ENCODE measurements around the gene PPM1N.

Gene PPM1N, protein sequence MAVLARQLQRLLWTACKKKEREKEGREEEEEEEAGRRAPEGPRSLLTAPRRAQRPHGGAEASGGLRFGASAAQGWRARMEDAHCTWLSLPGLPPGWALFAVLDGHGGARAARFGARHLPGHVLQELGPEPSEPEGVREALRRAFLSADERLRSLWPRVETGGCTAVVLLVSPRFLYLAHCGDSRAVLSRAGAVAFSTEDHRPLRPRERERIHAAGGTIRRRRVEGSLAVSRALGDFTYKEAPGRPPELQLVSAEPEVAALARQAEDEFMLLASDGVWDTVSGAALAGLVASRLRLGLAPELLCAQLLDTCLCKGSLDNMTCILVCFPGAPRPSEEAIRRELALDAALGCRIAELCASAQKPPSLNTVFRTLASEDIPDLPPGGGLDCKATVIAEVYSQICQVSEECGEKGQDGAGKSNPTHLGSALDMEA

DNA sequence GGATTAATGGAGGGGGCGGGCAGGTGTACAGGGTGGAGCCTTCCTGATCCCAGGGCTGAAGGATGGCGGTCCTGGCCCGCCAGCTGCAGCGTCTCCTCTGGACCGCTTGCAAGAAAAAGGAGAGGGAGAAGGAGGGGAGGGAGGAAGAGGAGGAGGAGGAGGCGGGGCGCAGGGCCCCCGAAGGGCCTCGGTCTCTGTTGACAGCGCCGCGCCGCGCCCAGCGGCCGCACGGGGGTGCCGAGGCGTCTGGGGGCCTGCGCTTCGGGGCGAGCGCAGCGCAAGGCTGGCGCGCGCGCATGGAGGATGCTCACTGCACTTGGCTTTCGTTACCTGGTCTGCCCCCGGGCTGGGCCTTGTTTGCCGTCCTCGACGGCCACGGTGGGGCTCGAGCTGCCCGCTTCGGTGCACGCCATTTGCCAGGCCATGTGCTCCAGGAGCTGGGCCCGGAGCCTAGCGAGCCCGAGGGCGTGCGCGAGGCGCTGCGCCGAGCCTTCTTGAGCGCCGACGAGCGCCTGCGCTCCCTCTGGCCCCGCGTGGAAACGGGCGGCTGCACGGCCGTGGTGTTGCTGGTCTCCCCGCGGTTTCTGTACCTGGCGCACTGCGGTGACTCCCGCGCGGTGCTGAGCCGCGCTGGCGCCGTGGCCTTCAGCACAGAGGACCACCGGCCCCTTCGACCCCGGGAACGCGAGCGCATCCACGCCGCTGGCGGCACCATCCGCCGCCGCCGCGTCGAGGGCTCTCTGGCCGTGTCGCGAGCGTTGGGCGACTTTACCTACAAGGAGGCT, at the start of gene PPM1N:
PPM1N (plus strand) TSS at position 33 of the 785 bp plus-strand sequence; CDS start at position 63, 30 bp downstream.
- DNase-seq, result peak; percentile 49

DNA sequence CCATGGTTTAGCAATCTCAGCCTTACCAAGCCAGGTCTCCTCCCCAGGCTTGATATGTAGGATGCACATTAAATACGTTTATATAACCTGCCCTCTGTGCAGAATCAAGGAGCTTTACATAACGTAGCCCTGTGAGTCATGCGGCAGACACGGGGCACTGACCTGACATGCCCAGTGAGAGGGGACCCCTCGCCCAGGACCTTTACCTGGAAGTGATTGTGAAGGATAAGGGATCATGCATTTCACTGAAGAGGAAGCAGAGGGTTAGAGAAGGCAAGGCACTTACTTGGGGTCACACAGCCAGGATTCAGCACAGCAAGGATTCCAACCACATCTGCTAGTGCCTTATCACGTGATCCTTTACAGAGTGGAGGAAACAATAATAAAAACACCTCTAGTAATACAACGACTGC, 49.4 kb upstream of the PPM1N start:
- DNase-seq, result no peak

DNA sequence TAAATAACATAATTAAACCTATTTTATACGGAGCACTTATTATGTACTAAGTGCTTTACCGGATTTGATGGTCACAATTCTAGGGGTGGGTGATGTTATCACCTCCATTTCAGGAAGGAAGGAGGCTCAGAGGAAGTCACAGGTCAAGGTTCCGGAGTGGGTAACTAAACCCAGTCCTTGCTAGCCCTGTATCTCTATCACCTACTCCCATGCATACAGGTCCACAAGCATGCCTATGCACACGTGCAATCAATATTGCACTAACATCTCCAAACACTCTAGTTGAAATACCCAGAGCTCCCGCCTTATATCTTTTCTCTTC, 48.3 kb upstream of the PPM1N start:
- no peak for DNase-seq

DNA sequence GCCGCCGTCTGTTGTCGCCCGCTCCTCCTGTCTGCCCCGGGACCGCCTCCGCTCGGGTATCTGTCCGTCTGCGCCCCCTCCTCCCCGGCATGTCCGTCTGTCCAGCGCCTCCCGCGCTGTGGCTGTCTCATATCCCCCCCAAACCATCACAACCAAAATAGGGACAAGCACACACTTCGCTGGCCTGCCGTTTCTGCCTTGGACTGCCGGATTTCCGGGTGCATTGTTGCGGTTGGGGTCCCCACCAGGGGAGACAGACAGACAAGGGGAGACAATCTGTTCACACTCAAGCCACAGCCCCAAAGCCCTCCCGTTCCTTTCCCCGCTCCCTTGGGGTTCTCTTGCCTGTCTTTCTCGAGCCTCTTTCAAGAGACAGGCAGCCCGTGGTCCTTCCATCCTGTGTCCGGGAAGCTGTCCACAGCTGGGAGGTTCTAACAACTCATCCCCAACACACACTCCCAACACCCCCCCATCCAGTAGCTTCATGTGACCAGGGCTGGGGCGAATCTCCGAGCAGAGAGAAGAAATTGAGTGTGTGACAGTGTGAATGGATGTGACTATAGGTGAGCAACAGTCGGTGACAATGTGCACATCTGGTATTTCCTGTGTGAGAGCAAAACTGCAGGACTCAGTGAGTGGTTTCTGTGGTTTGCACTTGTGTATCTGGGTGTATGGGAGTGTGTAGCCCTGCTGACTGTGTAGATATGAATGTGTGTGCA, 47.0 kb upstream of the PPM1N start:
- peak; percentile 84 for DNase-seq

DNA sequence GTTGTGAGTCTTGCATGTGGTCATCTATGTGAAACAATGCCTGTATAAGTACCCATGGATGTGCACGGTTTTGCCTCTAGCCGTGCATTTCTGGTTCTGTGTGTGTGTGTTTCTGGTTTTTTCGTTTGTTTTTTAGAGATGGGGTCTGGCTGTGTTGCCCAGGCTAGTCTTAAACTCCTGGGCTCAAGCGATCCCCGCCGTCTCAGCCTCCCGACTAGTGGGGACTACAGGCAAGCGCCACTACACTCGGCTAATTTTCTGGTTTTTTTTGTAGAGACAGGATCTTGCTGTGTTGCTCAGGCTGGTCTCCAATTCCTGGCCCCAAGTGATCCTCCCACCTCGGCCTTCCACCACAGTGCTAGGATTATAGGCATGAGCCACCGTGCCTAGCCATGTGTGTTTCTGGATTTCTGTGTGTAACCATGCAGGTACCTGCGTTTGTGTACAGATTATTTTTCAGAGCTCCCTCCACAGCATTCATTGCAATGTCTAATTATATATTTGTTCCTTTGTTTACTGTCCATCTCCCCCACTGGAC, 46.3 kb upstream of the PPM1N start:
- DNase-seq, result no peak

DNA sequence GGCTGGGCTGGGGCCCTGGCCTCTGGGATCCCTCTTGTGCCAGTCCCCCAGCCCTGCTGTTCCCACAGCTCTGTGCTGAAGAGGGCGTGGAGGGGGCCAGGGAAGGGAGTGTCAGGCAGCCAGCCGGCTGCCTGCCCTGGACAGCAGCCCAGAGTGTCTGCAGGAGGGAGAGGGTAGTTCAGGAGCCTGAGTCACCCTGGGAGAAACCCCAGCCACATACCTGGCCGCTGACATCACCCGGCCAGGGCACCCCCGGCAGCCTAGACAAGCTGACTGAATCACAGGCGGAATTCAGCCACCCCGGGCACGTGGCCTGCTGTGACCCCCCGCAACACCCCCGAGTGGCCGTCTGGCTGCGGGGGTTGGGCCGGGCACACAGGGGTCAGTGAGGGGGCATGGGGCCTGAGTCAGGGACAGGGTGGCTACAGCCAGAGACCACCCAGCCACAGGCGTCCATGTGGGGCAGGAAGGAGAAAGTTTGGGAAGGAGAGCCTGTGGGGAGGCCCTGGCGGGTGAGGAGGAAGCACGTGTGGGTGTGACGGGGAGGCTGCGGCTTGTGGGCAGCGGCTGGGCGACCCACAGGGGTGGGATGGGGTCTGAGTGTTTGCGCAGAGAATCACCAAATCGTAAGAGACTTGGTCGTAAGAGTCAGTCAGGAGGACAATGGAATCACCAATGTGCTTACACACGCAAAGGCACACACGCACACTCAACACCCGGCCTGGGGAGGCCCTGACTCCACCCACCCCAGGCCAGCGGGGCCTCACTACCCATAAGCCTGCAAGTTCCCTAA, 42.3 kb upstream of the PPM1N start:
- DNase-seq, result peak; percentile 99

DNA sequence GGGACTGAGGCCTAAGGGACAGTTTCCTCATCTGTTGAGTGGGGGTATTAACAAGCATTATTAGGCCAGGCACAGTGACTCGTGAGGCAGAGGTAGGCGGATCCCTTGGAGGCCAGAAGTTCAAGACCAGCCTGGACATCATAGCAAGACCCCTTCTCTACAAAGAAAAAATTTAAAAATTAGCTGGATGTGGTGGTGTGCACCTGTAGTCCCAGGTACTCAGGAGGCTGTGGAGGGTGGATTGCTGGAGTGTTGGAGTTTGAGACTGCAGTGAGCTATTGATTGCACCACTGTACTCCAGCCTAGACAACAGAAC, 41.8 kb upstream of the PPM1N start:
- DNase-seq, result no peak

DNA sequence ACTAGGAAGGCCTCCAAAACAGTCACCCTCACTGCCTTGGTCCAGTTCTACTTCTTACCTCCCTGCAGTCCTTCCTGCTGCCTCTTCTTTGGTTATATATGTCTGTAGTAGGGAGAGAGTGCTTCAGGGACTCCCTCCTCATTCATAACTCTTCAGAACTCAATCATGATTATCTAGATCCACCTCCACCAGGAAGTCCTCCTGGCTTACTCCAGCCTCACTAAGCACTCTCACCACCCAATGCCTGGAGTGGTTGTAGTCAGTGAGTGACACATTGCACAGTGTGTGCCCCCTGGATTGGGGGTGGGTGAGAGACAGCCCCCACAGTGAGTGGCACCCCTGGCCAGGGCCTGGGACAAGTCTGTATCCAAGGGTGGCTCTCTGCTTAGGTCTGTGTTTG, 40.5 kb upstream of the PPM1N start:
- DNase-seq, result no peak

DNA sequence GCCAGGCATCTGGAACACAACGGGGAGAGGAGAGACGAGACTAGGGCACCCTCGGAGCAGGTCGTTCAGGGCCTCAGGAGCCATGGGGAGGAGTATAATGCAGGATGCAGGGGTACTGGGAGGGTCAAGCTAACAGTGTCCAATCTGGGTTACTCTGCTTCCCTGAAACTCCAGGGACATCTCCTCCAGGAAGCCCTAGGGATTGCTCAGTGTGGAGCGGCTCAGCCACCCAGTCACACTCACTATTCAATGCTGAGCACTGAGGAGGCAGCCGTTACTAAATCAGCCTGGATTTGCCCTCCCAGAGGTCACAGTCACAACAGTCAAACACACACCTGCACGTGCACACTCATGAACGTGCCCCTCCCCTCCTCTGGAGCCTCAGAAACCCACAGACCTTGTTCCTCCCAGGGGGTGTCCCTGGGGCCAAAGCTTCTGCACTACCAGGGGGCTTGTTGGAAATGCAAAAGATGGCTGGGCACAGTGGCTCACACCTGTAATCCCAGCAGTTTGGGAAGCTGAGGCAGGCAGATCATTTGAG, 37.4 kb upstream of the PPM1N start:
- no peak for DNase-seq

DNA sequence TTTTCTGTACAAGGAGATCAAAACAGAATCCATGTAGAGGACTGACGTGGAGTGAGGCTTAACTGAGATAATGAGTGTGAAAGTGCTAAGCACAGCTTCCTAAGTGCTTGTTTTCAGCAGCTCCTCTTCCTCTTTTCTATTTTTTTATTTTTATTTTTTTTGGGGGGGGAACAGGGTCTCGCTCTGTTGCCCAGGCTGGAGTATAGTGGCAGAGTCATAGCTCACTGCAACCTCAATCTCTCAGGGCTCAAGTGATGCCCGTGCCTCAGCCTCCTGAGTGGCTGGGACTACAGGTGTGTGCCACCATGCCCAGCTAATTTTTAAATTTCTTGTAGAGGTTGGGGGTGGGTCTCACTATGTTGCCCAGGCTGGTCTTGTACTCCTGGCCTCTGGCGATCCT, 36.1 kb upstream of the PPM1N start:
- no peak for DNase-seq

DNA sequence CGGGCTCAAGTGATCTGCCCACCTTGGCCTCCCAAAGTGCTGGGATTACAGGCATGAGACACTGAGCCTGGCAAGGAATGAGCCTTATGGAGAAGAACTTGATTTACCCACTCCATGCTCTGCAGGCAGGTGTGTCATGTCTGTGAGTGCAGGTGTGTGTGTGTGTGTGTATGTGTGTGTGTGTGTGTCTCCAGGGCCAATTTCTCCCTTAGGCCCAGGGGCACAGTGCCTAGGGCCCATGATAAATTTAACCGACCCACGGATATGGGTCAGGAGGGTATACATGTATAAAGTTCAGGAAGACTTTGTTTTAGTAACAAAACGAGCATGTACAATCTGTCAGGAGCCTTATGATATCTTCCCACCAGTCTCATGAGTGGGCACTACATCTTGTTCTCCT, 35.0 kb upstream of the PPM1N start:
- DNase-seq, result no peak

DNA sequence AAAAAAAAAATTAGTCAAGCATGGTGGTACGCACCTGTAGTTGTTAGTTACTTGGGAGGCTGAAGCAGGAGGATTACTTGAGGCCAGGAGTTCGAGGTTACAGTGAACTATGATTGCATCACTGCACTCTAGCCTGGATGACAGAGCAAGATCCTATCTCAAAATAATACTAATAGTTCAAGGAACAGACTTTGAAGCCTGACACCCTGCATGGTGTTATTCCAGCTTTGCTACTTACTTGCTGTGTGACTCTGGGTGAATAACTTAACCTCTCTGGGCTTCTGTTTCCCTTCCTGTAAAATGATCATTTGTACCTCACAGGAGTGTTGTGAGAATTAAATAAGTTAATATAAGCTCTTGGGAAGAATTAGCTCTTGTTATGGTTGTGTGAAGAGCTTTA, 34.0 kb upstream of the PPM1N start:
- no peak for DNase-seq

DNA sequence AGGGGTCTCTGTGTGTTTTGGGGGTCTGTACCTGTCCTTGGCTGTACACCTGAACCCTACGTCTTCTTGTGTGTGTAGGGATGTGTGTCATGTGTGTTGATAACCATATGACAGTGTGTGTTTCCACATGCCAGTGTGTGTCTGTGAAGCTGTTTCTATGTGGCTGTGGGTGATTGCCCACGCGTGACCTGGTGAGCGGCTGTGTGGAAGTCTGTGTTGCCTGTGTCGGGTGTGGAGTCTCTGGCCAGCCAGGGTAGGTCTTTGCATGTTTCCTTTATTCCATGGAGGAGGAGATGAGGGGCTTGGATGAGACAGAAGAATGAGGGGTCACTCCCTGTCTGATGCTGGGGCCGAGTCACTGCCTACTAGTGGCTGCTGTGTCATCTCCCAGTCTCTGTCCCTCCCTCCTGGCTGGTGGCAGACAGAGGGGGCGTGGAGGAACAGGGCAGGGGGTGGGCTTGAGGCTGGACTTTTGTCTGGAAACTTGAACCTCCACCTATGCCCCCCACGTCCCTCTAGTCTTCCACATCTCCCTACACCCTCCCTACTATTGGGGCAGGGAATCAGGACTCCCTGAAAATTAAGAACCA, 33.3 kb upstream of the PPM1N start:
- no peak for DNase-seq

DNA sequence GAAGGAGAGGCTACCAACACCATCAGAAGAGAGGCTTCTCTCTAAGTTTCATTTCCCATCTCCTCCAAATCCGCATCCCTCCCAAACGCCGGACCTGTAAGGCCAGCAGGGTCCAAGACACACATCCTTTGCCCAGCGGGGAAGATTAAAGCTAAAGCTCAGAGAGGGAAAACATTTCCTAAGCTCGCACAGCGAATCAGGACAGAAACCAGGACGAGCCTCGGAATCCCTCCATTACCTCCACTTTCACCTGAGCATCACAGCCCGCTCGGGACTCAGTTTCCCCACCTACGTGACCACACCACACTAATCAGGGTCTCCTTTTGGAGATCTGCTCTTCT, 31.2 kb upstream of the PPM1N start:
- no peak for DNase-seq

DNA sequence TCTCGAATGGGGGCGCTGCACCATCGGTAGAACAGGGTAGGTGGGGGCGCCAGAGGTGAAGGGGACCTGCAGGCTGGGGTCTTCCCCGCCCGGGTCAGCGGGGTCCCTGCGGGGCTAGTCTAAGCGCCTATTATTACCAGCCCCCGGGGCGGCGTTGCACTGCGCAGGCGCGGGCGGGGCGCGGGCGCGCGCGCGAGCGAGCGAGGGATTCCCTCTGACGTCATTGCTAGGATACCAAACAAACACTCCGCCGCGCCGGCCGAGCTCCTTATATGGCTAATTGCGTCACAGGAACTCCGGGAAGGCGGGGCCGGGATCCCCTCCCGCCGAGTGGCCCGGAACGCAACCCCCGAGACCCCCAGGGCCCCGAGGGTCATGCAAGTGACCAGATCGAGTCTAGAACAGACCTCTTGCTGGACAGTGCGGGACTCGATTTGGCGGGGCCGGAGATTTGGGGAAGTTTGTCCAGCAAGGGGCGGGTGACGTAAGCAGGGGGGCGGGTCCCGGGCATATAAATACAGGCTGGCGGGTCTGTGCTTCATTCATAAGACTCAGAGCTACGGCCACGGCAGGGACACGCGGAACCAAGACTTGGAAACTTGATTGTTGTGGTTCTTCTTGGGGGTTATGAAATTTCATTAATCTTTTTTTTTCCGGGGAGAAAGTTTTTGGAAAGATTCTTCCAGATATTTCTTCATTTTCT, 30.6 kb upstream of the PPM1N start, which contains the start of gene FOSB:
FOSB (plus strand) TSS at position 541 of the 703 bp plus-strand sequence. CDS start 591 bp downstream, outside the sequence.
- peak; percentile 96 for DNase-seq

DNA sequence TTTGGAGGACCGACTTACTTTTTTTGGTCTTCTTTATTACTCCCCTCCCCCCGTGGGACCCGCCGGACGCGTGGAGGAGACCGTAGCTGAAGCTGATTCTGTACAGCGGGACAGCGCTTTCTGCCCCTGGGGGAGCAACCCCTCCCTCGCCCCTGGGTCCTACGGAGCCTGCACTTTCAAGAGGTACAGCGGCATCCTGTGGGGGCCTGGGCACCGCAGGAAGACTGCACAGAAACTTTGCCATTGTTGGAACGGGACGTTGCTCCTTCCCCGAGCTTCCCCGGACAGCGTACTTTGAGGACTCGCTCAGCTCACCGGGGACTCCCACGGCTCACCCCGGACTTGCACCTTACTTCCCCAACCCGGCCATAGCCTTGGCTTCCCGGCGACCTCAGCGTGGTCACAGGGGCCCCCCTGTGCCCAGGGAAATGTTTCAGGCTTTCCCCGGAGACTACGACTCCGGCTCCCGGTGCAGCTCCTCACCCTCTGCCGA, 30.0 kb upstream of the PPM1N start:
- no peak for DNase-seq

DNA sequence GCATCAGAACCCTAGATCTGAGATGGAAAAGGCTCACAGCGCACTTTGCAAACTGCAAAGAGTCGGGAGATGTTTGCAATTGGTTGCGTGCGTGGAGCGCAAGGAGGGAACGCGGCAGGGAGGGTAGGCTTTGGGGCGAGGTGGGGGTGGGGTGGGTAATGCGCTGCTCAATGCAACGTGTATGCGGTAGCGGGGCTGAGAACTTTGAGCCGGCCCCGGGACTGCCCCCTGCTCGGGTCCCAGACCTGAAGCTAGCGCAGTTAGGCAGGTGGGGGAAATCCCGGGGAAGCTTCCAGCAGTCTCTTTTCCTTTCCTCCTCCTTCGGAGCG, 29.5 kb upstream of the PPM1N start:
- no peak for DNase-seq

DNA sequence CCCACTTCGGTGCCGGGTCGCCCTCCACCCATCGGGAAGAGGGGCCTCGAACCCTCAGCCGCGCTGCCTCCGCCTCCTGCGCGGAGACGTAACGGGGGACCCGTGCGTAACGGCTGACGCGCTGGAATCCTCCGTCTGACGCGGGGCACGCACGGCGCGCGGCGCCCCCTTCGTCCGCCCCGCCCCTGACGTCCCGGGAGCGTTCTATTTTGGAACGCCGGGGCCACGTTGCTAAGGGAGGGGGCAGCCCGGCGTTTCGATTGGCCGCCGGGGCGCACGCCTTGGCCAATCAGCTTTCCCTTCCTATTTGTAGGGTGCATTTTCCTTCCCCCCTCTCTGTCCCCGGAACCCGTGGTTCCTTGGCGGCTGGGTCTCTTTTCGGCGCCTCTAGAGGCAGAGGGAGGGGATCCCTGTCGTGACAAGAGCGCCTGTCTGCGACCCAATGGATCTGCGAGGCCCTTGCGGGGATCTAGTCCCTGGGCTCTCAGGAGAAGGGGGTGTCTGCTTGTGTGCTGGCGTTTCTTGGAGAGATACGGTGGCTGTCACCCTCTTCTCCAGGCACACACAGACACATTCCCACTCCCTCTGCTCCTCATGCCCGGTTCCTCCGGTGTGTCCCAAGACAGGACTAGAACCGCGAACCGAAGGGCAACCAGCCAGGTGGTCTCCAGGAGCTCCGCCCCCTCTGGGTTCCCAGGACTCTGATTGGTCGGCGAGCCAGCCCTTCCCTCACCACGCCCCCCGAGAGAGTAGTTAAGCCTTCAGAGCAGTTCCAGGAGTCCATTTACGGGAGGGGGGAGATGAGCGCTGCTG, 28.9 kb upstream of the PPM1N start:
- peak; percentile 97 for DNase-seq

DNA sequence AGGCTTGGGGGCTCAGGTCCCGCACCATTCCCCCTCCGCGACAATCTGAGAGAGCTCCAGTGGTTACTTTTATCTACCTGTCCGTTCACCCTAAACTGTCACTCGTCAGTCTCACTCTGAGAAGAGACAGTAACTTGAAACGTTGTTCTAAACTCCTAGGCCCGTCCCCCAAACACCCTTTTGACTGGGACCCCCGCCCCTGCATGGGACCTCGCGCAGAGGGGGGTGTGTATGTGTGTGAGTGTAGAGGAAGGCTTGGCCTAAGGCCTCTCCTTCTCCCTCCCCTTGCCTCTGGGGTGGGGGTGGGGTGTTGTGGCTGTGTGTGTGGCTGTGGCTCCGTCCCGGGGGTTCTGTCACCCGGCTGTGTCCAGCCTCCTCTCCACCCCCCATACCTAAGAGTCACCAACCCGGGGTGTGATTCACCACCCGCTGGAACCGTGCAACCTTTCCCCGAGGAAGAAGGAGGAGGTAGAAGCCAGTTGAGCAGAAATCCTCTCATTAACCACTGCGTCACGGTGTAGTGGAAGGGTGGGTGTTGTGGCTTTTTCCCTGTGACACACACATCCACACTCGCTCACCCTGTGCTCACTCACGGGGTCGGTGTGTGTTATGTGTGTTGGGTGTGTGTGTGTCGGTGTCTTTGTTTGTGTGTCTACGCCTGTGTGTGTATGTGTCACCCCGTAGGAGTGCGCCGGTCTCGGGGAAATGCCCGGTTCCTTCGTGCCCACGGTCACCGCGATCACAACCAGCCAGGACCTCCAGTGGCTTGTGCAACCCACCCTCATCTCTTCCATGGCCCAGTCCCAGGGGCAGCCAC, 28.1 kb upstream of the PPM1N start:
- peak; percentile 80 for DNase-seq

DNA sequence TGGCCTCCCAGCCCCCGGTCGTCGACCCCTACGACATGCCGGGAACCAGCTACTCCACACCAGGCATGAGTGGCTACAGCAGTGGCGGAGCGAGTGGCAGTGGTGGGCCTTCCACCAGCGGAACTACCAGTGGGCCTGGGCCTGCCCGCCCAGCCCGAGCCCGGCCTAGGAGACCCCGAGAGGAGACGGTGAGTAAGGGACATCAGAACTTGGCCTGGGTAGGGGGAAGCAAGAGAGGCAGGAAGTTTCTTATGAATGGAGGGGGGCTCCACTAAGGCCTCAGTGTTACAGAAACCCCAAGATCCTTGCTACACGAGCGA, 27.5 kb upstream of the PPM1N start:
- DNase-seq, result no peak

All from fibroblast of skin of right biceps (primary cell).